ENCODE data around the gene PROM2. TPM values are rescaled to one million over a fixed set of nuclear protein-coding genes. Genes with fewer than 3 reads are reported as not detected.
A peak's percentile ranks its signal among the peaks of the same experiment; 100 is the strongest.

Gene PROM2
- total RNA-seq, 4 donors from 2014 or later = 16.7 to 24.3 (median 22.0) TPM

GRCh38 chr2:95314964-95315611, 40.8 kb downstream of the PROM2 start:
- intact Hi-C loops (cut with DNase I) = loop anchor here (5.0 kb wide), 1 partner anchor 83 kb away; no protein-coding TSS in a partner anchor
- no peak for TF ChIP-seq POLR2A (IDR thresholded peaks at IDR 0.05)
- TF ChIP-seq CTCF (IDR thresholded peaks at IDR 0.05) = peak; percentile 39 to 89 (median 75)
- 62 to 63% methylated on average over 6 to 15 of the region's 16 CpGs for WGBS, 2 donors
- Histone ChIP-seq H3K4me3 (replicated peaks in 1 of 3) (no peak overlapping the region), H3K27me3 (no peaks in the 10 kb centered on the region), H3K4me1 (peaks cover 10 to 18% of the 10 kb centered on the region in 2 donors), H3K9me3 (no peaks in the 10 kb centered on the region), H3K27ac (no peak overlapping the region), H3K36me3 (no peaks in the 10 kb centered on the region)
- peak; percentile 64 to 67 for DNase-seq

DNA sequence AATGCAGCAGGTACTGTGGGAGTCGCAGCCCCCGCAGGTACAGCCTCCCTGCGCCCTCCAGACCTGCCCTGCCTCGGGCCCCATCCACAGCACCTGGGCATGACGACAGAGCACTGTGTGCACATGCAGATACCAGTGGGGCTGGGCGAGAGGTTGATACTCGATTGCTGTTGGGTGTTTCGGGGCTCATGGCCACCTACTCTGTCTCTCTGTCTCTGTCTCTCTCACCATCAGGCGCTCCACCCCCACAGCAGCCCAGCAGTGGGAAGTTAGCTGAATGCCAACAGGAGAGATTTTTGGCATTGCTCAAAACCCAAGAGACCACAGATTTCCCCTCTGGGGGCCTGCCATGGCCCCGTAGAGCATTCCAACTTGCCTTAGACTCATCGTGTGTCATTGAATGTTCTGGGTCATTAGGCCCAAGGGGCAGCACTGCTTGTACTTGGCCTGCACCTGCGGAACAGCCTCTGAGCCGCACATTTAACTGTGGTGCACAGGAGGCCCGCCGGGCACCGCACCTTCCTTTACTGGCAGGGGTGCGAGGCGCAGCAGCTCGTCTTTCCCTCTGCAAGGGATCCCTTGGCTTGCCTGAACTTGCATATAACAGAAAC, 41.7 kb downstream of the PROM2 start:
- DNase-seq = no peak
- H3K9me3 ChIP-seq = no peaks in the 10 kb centered on the region
- intact Hi-C loops (cut with DNase I) = loop anchor here (5.0 kb wide), 1 partner anchor 84 kb away; no protein-coding TSS in a partner anchor
- no peaks in the 10 kb centered on the region for H3K36me3 ChIP-seq
- no peak overlapping the region for H3K27ac ChIP-seq
- no peak overlapping the region for H3K4me3 ChIP-seq (replicated peaks in 1 of 3)
- H3K27me3 ChIP-seq = no peaks in the 10 kb centered on the region
- peaks cover 2 to 10% of the 10 kb centered on the region in 2 donors for H3K4me1 ChIP-seq
- TF ChIP-seq CTCF (IDR thresholded peaks at IDR 0.05) = no peak
- no peak for TF ChIP-seq POLR2A (IDR thresholded peaks at IDR 0.05)
- 84 to 85% methylated on average over 7 to 17 of the region's 19 CpGs for WGBS, 2 donors

DNA sequence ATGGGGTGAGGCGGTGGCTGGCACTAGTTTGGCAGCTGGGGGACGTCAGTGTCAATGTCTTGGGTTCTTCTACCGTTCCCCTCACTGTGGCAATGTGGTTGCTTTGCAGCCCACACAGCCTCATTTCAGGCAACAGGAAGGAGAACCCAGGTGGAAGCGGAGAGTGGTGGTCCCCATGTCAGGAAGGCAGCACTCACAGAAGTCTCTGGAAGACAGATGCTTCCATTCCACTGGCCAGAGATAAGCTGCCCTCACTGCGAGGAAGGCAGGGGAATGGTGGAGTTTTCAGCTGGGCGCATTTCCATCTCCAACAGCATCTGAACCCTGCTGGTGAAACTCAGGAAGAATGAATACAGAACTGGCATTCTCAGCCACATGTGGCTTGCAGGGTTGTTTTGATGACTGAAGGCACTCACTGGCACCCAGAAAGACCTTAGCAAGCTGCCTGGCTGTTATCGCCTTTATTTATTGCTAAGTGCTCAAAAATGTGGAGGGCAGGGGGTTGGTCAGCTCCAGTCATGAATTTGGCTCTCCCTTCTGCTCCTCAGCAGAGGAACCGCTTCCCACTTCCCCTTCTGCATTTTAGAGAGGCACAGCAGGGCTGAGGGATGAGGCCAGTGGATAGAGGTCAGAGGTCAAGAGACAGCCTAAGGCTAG, 42.3 kb downstream of the PROM2 start:
- Histone ChIP-seq H3K36me3 (no peaks in the 10 kb centered on the region), H3K4me3 (replicated peaks in 1 of 3) (no peak overlapping the region), H3K9me3 (no peaks in the 10 kb centered on the region), H3K27me3 (no peaks in the 10 kb centered on the region), H3K4me1 (peaks cover 0 to 7% of the 10 kb centered on the region in 2 donors), H3K27ac (no peak overlapping the region)
- 88 to 90% methylated on average over 6 to 7 of the region's 8 CpGs for WGBS, 2 donors
- DNase-seq = no peak
- TF ChIP-seq POLR2A (IDR thresholded peaks at IDR 0.05) = no peak
- no peak for TF ChIP-seq CTCF (IDR thresholded peaks at IDR 0.05)
- intact Hi-C loops (cut with DNase I) = loop anchor here (5.0 kb wide), 1 partner anchor 84 kb away; no protein-coding TSS in a partner anchor

GRCh38 chr2:95317123-95317500, 42.9 kb downstream of the PROM2 start:
- 59 to 70% methylated on average over 2 to 5 of the region's 6 CpGs for WGBS, 2 donors
- Histone ChIP-seq H3K9me3 (no peaks in the 10 kb centered on the region), H3K27me3 (no peaks in the 10 kb centered on the region), H3K27ac (no peak overlapping the region), H3K4me3 (replicated peaks in 1 of 3) (no peak overlapping the region), H3K36me3 (no peaks in the 10 kb centered on the region), H3K4me1 (peaks cover 0 to 7% of the 10 kb centered on the region in 2 donors)
- TF ChIP-seq CTCF (IDR thresholded peaks at IDR 0.05) (no peak), POLR2A (IDR thresholded peaks at IDR 0.05) (no peak)
- no peak for DNase-seq
- intact Hi-C loops (cut with DNase I) = loop anchor here (5.0 kb wide), 1 partner anchor 85 kb away; no protein-coding TSS in a partner anchor
